HG03159 (cell line): ENCODE data around the gene TTC23.
"Not testable (repeated sequence)": the region's sequence is repeated elsewhere in the genome, so short reads cannot be mapped to it uniquely, and the experiment has no call there.

Source experiments
- ATAC-seq: cut with Tn5 transposase; IDR thresholded peaks from one replicate; pipeline ENCODE4 v1.9.1; 2021; ENCODE audit warnings: mild to moderate bottlenecking, moderate library complexity; ENCODE audit not compliant: unreplicated experiment

The TTC23 gene

GRCh38 chr15:99250494-99250856, 1.1 kb upstream of the TTC23 start:
- no peak for ATAC-seq

DNA sequence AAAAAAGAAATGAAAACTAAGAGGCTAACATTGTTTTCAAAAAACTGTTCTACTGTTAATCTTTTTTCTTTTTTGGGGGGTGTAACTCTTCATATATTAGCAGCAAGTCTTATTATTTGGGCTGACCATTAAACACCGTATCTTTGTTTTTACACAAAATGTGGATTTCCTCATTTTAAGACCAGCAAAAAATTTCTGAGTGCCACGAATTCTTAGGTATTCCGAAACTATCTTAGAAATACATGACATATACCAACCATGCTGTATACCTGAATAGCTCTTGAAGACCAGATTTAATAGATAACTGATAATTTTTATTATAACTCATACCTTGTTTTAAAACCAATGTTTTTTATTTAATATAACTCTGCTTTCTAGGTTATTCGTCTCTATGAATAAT, 620 bp upstream of the TTC23 start:
- no peak for ATAC-seq

DNA sequence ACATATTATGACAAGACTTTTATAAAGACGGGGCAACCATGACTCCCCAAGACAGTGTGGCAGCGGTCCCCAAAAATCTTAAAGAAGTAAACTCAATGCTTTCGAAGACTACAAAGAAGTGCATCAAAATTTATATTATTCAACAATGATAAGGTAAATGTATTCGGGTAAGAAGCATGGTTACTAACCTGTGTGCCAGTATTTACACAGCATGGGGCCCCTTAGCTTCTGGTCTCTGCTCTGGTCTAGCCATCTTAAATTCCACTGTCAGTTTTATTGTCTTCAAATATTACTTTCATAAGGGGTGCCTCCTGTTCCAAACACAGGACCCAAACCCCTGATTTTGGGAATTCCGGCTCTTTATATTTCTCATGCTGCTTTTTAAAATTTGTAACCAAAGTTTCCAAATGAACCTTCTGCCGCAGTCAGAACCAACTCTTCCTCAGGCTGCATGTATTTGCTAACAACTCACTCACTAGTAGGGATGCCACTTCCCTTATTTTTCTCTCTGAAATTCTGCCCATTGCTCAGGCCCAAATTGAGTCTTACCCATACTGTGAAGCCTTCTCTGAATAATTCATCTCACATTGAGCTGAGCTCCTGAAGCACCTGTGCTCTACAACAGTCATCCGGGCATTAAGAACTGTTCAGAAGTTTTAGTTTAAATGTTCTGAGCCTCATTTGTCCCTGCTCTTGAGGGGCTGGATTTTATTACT, 1.2 kb downstream of the TTC23 start:
- no peak for ATAC-seq

- ATAC-seq = no peak
Measured at GRCh38 chr15:99247062-99247461, 2.3 kb downstream of the TTC23 start.

- no peak for ATAC-seq
Measured at GRCh38 chr15:99244306-99244705, 5.1 kb downstream of the TTC23 start.

GRCh38 chr15:99241752-99242151, 7.6 kb downstream of the TTC23 start:
- no peak for ATAC-seq

- ATAC-seq = peak; percentile 96
Measured at GRCh38 chr15:99239545-99240198, 9.7 kb downstream of the TTC23 start.

- no peak for ATAC-seq
Measured at GRCh38 chr15:99238849-99239248, 10.5 kb downstream of the TTC23 start.

DNA sequence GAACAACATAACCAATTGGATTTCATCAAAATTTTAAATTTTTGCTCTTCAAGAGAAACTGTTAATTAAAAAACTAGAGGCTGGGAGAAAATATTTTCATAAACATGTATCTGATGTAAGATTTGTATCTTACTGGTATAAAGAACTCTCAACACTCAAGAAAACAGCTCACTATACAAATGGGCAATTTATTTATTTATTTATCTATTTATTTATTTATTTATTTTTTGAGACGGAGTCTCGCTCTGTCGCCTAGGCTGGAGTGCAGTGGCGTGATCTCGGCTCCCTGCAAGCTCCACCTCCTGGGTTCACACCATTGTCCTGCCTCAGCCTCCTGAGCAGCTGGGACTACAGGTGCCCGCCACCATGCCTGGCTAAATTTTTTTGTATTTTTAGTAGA, 15.2 kb downstream of the TTC23 start:
- not testable (repeated sequence) for ATAC-seq

- ATAC-seq = no peak
Measured at GRCh38 chr15:99232740-99233139, 16.6 kb downstream of the TTC23 start.

- ATAC-seq = no peak
Measured at GRCh38 chr15:99230867-99231266, 18.5 kb downstream of the TTC23 start.

- ATAC-seq = no peak
Measured at GRCh38 chr15:99228120-99228770, 21.1 kb downstream of the TTC23 start.

DNA sequence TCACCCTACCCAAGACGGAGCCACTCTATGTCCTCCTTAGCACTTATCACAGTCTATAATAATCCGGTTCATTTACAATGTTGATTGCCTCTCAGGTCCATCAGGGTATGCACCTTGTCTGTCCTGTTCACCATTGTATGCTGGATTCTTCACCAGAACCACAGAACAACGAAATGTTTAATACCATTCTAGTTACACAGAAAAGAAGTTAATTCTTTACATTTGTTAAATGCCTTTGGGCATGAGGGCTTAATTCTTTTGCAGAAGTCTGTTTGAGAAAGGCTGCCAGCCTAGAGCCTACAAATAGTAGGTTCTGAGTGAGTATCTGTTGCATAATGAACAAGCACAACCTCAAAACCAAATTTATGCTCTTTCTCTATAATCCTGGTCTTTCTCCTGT, 22.6 kb downstream of the TTC23 start:
- no peak for ATAC-seq

DNA sequence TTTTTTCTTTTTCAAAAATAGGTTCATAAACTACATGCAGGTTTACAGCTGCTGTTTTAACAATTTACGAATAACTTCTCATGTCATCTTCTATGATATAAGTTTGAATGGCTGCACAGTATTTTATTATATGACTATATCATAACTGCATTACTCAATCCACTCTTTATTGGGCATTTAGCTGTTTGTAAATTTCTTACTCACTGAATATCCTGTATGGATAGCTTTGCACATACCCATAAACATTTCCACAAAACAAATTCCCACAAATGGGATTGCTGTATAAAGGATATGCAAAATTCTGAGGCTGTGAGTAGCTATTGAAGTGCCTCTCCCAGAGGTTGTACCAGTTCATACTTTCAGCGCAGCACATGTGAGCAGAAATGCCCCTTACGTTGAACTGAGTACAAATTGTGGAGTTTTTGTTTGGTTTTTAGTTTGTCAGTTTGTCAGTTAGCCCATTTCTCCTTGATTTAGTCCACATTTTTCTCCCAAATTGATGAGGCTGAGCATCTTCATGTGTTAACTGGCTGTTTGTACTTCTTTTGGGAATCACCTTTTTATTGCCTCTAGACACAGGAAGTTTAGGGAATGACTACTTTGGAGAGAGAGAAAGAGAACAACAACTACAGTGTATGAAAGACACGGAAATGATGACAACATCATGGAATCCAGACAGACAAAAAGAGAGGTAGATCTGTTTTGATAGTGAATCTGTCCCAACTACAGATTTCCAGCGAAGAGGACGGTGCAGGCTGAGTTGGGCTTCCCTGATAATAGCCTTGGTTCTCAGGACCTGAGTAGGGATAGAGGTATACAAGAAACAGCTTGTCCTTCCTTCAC, 24.8 kb downstream of the TTC23 start:
- no peak for ATAC-seq

DNA sequence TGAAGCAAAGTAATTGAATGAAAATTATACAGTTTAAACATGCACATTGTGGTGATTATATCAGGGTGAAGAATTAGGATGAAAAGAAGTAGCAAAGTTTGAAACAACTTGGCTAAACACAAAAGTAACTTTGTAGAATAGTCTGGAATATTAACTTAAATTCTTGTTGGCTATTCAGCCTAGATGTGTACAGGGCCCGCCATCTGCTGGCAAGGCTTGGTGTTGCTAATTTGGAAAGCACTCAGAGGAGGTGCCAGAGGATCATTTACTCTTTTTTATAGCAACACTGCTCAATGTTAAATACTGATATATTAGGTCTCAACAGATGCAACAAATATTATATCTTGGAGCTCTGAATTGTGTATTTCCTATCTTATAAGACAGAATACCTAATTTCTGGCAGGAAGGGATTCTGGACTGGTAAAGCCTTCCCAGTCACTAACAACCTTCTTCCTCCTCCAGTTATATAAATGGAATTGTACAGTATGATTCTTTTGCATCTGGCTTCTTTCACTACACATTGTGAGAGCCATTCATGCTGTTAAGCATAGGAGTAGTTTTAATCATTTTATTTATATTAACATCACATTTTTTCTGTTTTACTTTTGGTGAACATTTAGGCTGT, 36.1 kb downstream of the TTC23 start:
- ATAC-seq = peak; percentile 91

DNA sequence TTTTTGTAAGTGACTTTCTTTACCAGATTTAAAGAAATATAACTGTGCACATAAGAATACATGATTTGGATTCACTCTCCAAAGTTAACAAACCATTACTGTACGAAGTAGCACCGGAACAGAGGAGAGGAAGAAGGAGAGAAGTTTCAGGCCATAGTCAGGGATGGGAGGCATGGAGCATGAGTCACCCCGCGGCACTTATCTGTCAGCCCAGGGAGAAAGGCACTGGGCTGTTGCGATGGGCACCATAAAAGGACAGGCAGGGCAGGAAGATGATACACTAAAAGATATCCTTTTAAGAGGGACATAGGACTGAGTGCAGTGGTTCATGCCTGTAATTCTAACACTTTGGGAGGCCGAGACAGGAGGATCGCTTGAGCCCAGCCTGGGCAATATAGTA, 37.0 kb downstream of the TTC23 start:
- ATAC-seq = no peak

GRCh38 chr15:99211926-99212325, 37.5 kb downstream of the TTC23 start:
- ATAC-seq = no peak

- no peak for ATAC-seq
Measured at GRCh38 chr15:99210334-99210733, 39.0 kb downstream of the TTC23 start.

DNA sequence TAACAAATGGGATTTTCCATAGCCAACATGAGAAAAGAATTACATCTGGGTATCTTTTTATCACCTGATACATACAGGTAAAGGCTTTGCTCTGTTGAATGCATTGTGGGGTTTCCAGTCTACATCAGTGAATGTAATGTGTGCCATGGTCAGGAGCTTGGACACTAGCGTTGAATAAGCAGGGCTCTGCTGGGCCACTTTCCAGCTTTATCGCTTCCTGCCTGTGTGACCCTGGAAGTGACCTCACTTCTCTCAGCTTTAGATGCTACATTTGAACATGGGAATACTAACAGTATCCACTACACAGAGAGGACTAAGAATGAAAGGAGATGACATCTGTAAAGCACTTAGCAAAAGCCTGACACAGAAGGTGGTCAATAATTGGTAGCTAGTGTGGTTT, 40.1 kb downstream of the TTC23 start:
- no peak for ATAC-seq

GRCh38 chr15:99207672-99208071, 41.7 kb downstream of the TTC23 start:
- ATAC-seq = no peak

DNA sequence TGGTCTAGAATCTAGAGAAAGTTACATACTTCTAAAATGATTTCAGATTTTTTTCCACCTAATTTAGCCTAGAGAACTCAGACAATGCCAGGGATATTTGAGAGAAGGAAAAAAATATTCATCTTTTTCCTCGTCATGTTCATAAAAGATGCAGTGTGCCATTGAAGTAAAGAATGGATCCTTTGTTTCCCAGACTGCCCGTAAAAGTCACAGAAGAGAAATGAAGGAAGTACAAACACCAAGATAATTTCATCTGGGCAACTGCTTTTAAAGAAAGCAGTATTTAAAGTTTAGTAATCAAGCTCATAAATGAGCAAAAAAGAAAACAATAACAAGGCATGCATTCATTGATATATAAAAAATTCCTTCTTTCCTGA, 47.2 kb downstream of the TTC23 start:
- ATAC-seq = no peak
